Raji (cell line): ENCODE results near the gene RAPGEFL1.

Experiments used
- POLR2A ChIP-seq: IDR thresholded peaks from 2 replicates; pipeline ENCODE4 v1.6.1; 2011; ENCODE audit warnings: low read depth, low read length, control low read depth; ENCODE audit not compliant: insufficient read depth

The RAPGEFL1 gene

GRCh38 chr17:40224718-40225550 is 47.7 kb downstream of the RAPGEFL1 start:
- no peak for TF ChIP-seq POLR2A

GRCh38 chr17:40230670-40231069 is 53.4 kb downstream of the RAPGEFL1 start:
- TF ChIP-seq POLR2A, result no peak

- TF ChIP-seq POLR2A, result no peak
Measured at GRCh38 chr17:40241252-40241834, 64.1 kb downstream of the RAPGEFL1 start.

- no peak for TF ChIP-seq POLR2A
Measured at GRCh38 chr17:40242774-40243173, 65.5 kb downstream of the RAPGEFL1 start.

- TF ChIP-seq POLR2A, result no peak
Measured at GRCh38 chr17:40243761-40244160, 66.5 kb downstream of the RAPGEFL1 start.

- TF ChIP-seq POLR2A, result no peak
Measured at GRCh38 chr17:40244255-40244654, 67.0 kb downstream of the RAPGEFL1 start.
